ENCODE results near the gene GTPBP2.
A peak's percentile ranks its signal among the peaks of the same experiment; 100 is the strongest.
"Not testable (repeated sequence)": the region's sequence is repeated elsewhere in the genome, so short reads cannot be mapped to it uniquely, and the experiment has no call there.

GTPBP2 gene

DNA sequence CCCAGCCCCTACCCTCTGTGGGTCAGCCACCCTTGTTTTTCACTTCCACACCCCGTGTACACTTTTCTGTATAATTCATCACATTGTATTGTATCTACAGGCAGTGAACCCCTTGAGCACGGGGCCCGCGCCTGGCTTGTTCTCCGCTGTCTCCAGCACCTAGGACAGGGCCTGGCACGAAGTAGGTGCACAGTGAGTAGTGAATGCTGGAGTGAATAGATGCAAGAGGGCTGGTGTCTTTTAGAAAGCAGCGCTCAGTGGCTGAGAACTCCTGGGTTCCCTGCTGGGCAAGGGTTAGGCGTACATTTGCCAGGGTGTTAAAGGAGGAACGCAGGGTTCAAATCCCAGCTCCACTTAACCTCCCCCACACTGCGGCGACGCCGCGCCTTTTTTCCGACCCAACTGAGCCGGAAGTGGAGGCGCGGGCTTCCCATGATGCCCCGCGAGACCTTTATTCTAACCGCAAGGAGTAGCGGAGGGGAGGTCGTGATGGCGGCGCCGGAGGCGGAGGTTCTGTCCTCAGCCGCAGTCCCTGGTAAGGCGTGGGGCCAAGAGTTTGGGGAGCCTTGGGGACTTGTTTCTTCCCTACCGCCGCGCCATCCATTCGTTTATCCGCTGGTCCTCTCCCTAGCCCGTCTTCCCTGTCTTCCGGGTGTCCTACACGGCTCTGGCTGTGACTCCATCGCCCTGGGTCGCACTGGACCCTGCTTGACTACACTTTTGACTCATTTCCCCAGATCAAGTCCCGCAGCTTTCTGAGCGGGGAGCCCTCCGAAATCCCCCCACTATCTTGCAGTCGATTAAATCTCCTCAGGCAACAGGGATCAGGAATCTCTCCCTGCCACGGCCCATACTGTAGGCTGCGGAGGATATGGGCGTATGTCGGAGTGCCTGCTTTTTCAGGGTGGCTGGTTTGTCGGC, 6.6 kb upstream of the GTPBP2 start, which contains the start of gene MAD2L1BP:
MAD2L1BP (plus strand) TSS at position 454 of the 921 bp plus-strand sequence; CDS start at position 490, 36 bp downstream.
- Histone ChIP-seq H3K9me2 (replicated peaks; ENCODE audit: control insufficient read depth, low read length) (no peaks in the 10 kb centered on the region), H3K4me3 (ENCODE audit: low read length) (peak within 1 kb of the TSS; percentile 98), H3K9me3 (ENCODE audit: control insufficient read depth, insufficient read depth, low read length) (no peaks in the 10 kb centered on the region), H3K36me3 (ENCODE audit: control insufficient read depth, low read length) (peaks cover 47% of the 10 kb centered on the region), H3K4me2 (ENCODE audit: low read length) (peak within 1 kb of the TSS; percentile 89), H3K27ac (ENCODE audit: low read depth, low read length) (peak within 1 kb of the TSS; percentile 60), H3K79me2 (ENCODE audit: control insufficient read depth, low read length) (peaks cover 55% of the 10 kb centered on the region), H3K4me1 (ENCODE audit: control insufficient read depth, low read length) (peaks cover 46% of the 10 kb centered on the region), H3F3A (ENCODE audit: control insufficient read depth, insufficient read depth) (peaks cover 16% of the 10 kb centered on the region), H3K27me3 (ENCODE audit: control insufficient read depth, low read length) (no peaks in the 10 kb centered on the region), H4K20me1 (ENCODE audit: control insufficient read depth, insufficient read depth, low read depth, low read length) (no peaks in the 10 kb centered on the region)
- TF ChIP-seq, protein P1, sequence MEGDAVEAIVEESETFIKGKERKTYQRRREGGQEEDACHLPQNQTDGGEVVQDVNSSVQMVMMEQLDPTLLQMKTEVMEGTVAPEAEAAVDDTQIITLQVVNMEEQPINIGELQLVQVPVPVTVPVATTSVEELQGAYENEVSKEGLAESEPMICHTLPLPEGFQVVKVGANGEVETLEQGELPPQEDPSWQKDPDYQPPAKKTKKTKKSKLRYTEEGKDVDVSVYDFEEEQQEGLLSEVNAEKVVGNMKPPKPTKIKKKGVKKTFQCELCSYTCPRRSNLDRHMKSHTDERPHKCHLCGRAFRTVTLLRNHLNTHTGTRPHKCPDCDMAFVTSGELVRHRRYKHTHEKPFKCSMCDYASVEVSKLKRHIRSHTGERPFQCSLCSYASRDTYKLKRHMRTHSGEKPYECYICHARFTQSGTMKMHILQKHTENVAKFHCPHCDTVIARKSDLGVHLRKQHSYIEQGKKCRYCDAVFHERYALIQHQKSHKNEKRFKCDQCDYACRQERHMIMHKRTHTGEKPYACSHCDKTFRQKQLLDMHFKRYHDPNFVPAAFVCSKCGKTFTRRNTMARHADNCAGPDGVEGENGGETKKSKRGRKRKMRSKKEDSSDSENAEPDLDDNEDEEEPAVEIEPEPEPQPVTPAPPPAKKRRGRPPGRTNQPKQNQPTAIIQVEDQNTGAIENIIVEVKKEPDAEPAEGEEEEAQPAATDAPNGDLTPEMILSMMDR (IDR thresholded peaks at IDR 0.05; ENCODE audit: low read depth, low read length, poor library complexity, severe bottlenecking) = no peak
- no peak for TF ChIP-seq EZH2phosphoT487 (IDR thresholded peaks at IDR 0.05; ENCODE audit: borderline replicate concordance, low read length)

- Histone ChIP-seq H3K9me2 (replicated peaks; ENCODE audit: control insufficient read depth, low read length) (no peaks in the 10 kb centered on the region), H3K27ac (ENCODE audit: low read depth, low read length) (peak overlapping the region; percentile 60; the same call in 1 of the 2 replicates), H3K27me3 (ENCODE audit: control insufficient read depth, low read length) (no peaks in the 10 kb centered on the region), H3K79me2 (ENCODE audit: control insufficient read depth, low read length) (peaks cover 46% of the 10 kb centered on the region), H3K4me1 (ENCODE audit: control insufficient read depth, low read length) (peaks cover 53% of the 10 kb centered on the region), H3K4me3 (ENCODE audit: low read length) (peak overlapping the region; percentile 98), H3K9me3 (ENCODE audit: control insufficient read depth, insufficient read depth, low read length) (no peaks in the 10 kb centered on the region), H3K4me2 (ENCODE audit: low read length) (peak overlapping the region; percentile 89), H3F3A (ENCODE audit: control insufficient read depth, insufficient read depth) (peaks cover 16% of the 10 kb centered on the region), H4K20me1 (ENCODE audit: control insufficient read depth, insufficient read depth, low read depth, low read length) (no peaks in the 10 kb centered on the region), H3K36me3 (ENCODE audit: control insufficient read depth, low read length) (peaks cover 38% of the 10 kb centered on the region)
- TF ChIP-seq, protein P1 (IDR thresholded peaks at IDR 0.05; ENCODE audit: low read depth, low read length, poor library complexity, severe bottlenecking) = no peak
- no peak for TF ChIP-seq EZH2phosphoT487 (IDR thresholded peaks at IDR 0.05; ENCODE audit: borderline replicate concordance, low read length)
Measured at GRCh38 chr6:43634702-43635303, 5.7 kb upstream of the GTPBP2 start.

DNA sequence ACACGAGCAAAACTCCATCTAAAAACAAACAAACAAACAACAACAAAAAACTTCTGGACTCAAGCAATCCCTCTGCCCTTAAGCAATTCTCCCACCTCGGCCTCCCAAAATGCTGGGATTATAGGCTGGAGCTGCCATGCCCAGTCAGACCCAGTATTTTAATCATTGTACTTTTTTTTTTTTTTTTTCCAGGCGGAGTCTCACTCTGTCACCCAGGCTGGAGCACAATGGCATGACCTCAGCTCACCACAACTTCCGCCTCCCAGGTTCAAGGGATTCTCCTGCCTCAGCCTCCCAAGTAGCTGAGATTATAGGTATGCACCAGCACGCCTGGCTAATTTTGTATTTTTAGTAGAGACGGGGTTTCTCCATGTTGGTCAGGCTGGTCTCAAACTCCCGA, 3.9 kb upstream of the GTPBP2 start:
- H3K4me3 ChIP-seq (ENCODE audit: low read length); H3K9me3 ChIP-seq (ENCODE audit: control insufficient read depth, insufficient read depth, low read length); H4K20me1 ChIP-seq (ENCODE audit: control insufficient read depth, insufficient read depth, low read depth, low read length); H3K4me2 ChIP-seq (ENCODE audit: low read length); H3K9me2 ChIP-seq (replicated peaks; ENCODE audit: control insufficient read depth, low read length); H3K27me3 ChIP-seq (ENCODE audit: control insufficient read depth, low read length); H3K27ac ChIP-seq (ENCODE audit: low read depth, low read length): not testable (repeated sequence)
- peaks cover 16% of the 10 kb centered on the region for H3F3A ChIP-seq (ENCODE audit: control insufficient read depth, insufficient read depth)
- H3K79me2 ChIP-seq (ENCODE audit: control insufficient read depth, low read length) = peaks cover 36% of the 10 kb centered on the region
- peaks cover 47% of the 10 kb centered on the region for H3K4me1 ChIP-seq (ENCODE audit: control insufficient read depth, low read length)
- H3K36me3 ChIP-seq (ENCODE audit: control insufficient read depth, low read length) = peaks cover 25% of the 10 kb centered on the region

Data from DOHH2 (cell line).